NCI-H2107 treated with DMSO at 0.1 percent for 48 hours (cell line): Measurements from ENCODE around the gene HMCN2.
A peak's percentile ranks its signal among the peaks of the same experiment; 100 is the strongest.

ENCODE experiments used
- DNase-seq: peaks from one replicate; lab custom pipeline; 2025; ENCODE audit not compliant: unreplicated experiment; lab: John Stamatoyannopoulos, UW

Gene HMCN2

GRCh38 chr9:130444565-130445221 lies 179.1 kb downstream of the HMCN2 start, which contains the start of gene ASS1:
ASS1 (plus strand) TSS chr9:130444961; CDS start chr9:130452229, 7,268 bp downstream.
- no peak for DNase-seq

- no peak for DNase-seq
These were observed 179.9 kb downstream of the HMCN2 start for GRCh38 chr9:130445268-130445983.

GRCh38 chr9:130446101-130446861 lies 180.7 kb downstream of the HMCN2 start:
- no peak for DNase-seq

GRCh38 chr9:130447193-130447816 lies 181.7 kb downstream of the HMCN2 start:
- no peak for DNase-seq

- peak; percentile 20 for DNase-seq
These were observed 182.6 kb downstream of the HMCN2 start for GRCh38 chr9:130448035-130448624.

- DNase-seq = no peak
These were observed 183.4 kb downstream of the HMCN2 start for GRCh38 chr9:130448771-130449603.

- no peak for DNase-seq
These were observed 184.9 kb downstream of the HMCN2 start for GRCh38 chr9:130450344-130451003.

GRCh38 chr9:130451004-130451390 lies 185.4 kb downstream of the HMCN2 start:
- DNase-seq = no peak

GRCh38 chr9:130451509-130452388 lies 186.2 kb downstream of the HMCN2 start:
- DNase-seq = peak; percentile 47

- DNase-seq = no peak
These were observed 187.3 kb downstream of the HMCN2 start for GRCh38 chr9:130452835-130453234.

GRCh38 chr9:130453487-130453886 lies 187.9 kb downstream of the HMCN2 start:
- DNase-seq = peak; percentile 17

- no peak for DNase-seq
These were observed 188.7 kb downstream of the HMCN2 start for GRCh38 chr9:130454096-130454811.

- no peak for DNase-seq
These were observed 189.3 kb downstream of the HMCN2 start for GRCh38 chr9:130454812-130455325.

- no peak for DNase-seq
These were observed 192.7 kb downstream of the HMCN2 start for GRCh38 chr9:130458027-130458803.

GRCh38 chr9:130458804-130459067 lies 193.2 kb downstream of the HMCN2 start:
- no peak for DNase-seq

- no peak for DNase-seq
These were observed 193.6 kb downstream of the HMCN2 start for GRCh38 chr9:130459151-130459550.

- no peak for DNase-seq
These were observed 194.5 kb downstream of the HMCN2 start for GRCh38 chr9:130459941-130460669.
